LNCaP clone FGC (cell line): ENCODE data around the gene BATF2.
A peak's percentile ranks its signal among the peaks of the same experiment; 100 is the strongest.
"Not testable (repeated sequence)": the region's sequence is repeated elsewhere in the genome, so short reads cannot be mapped to it uniquely, and the experiment has no call there.

Source experiments
- DNase-seq: peaks from one replicate; pipeline ENCODE4 v3.0.0-alpha.2; 2011; ENCODE audit warnings: low read depth
- H3K4me3 ChIP-seq: 2 replicates; pipeline ENCODE4 v1.5.1; 2011; ENCODE audit warnings: mild to moderate bottlenecking, low read depth, low read length, control low read depth
- CTCF ChIP-seq: IDR thresholded peaks from 2 replicates; pipeline ENCODE4 v1.5.1; 2012; ENCODE audit warnings: mild to moderate bottlenecking; ENCODE audit not compliant: control insufficient read depth, insufficient read depth; ENCODE audit errors: extremely low read depth

The BATF2 gene

GRCh38 chr11:65040520-65040846, 43.7 kb upstream of the BATF2 start:
- no peak for DNase-seq
- H3K4me3 ChIP-seq, result peak overlapping the region; percentile 85
- TF ChIP-seq CTCF, result no peak

- TF ChIP-seq CTCF, result peak; percentile 26; the same call in 1 of the 2 replicates
- H3K4me3 ChIP-seq, result no peak overlapping the region
- peak; percentile 76 for DNase-seq
Observed at GRCh38 chr11:65036931-65037330, 40.2 kb upstream of the BATF2 start.

GRCh38 chr11:65035579-65035978, 38.8 kb upstream of the BATF2 start:
- DNase-seq, result no peak
- H3K4me3 ChIP-seq, result no peak overlapping the region
- no peak for TF ChIP-seq CTCF

DNA sequence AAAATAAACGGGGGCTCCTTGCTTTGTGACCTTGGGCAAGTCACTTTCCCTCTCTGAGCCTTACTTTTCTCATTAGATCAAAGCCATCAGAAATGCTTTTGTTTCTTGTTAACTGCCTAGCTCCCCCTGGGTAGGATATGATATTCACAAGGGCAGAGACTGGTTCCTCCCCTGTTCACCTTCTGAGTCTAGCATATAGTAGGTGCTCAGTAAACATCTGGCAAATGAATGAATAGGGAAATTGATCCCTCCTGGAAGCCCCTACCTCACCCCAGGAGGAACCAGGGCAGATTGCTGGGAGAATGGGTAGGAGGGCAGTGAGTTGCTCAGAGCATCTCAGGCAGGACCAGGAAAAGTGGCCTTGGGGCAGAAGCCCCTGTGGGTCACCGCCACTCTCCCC, 37.7 kb upstream of the BATF2 start:
- no peak for DNase-seq
- no peak overlapping the region for H3K4me3 ChIP-seq
- no peak for TF ChIP-seq CTCF

- H3K4me3 ChIP-seq, result no peak overlapping the region
- no peak for DNase-seq
- TF ChIP-seq CTCF, result no peak
Observed at GRCh38 chr11:65032216-65032615, 35.4 kb upstream of the BATF2 start.

GRCh38 chr11:65027213-65028067, 30.7 kb upstream of the BATF2 start, which contains the start of gene SNX15:
SNX15 (plus strand) TSS chr11:65027439; CDS start chr11:65027538, 99 bp downstream.
- peak; percentile 43 for TF ChIP-seq CTCF
- H3K4me3 ChIP-seq, result peak within 1 kb of the TSS; percentile 47
- peak; percentile 94 for DNase-seq

GRCh38 chr11:65026810-65027209, 30.0 kb upstream of the BATF2 start:
- no peak for TF ChIP-seq CTCF
- H3K4me3 ChIP-seq, result peak overlapping the region; percentile 47
- no peak for DNase-seq

- not testable (repeated sequence) for H3K4me3 ChIP-seq, DNase-seq
Observed at GRCh38 chr11:65023502-65023901, 26.7 kb upstream of the BATF2 start.
